NCI-H1436 (cell line): ENCODE measurements around the gene SPSB4.

Experiments
- DNase-seq: peaks from one replicate; lab custom pipeline; 2025; lab: John Stamatoyannopoulos, UW

The SPSB4 gene

GRCh38 chr3:141076036-141076773 is 25.1 kb downstream of the SPSB4 start:
- DNase-seq: no peak

DNA sequence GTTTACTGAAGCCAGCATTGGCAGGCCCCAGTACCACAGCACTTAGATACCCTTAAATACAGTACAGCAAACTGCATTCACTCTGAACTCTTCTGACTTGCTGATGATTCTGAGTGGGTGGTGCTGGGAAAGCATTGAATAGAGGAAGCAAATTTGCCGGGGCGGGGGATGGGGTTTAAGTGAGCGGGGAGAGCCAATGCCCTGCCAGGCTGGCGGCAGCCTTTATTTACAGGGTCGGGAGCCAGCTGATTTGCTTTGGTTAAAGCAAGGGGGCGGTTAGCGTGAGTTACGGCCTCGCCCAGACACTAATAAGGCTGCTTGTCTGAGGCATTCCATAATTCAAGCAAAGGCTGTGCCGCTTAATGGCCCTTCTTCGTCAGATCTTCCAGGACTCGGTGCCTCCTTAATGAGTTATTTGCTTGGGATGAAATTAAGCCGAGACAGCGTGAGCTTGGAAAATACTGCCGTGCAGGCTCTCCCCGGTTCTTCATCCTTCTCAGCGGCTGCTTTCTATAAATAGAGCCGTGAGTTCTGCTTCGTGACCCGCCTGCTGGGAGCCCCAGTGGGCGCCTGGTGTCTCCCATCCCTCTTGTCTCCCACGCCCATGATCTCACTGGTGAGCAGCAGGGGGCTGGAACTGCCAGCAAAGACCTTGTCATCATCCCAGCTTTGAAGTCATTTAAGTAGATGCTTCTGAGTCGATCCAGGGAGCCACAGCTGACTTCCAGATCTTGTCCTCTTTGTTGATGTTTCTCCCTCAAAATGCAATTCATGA is 25.8 kb downstream of the SPSB4 start:
- peak; percentile 52 for DNase-seq

GRCh38 chr3:141077631-141078030 is 26.5 kb downstream of the SPSB4 start:
- no peak for DNase-seq

DNA sequence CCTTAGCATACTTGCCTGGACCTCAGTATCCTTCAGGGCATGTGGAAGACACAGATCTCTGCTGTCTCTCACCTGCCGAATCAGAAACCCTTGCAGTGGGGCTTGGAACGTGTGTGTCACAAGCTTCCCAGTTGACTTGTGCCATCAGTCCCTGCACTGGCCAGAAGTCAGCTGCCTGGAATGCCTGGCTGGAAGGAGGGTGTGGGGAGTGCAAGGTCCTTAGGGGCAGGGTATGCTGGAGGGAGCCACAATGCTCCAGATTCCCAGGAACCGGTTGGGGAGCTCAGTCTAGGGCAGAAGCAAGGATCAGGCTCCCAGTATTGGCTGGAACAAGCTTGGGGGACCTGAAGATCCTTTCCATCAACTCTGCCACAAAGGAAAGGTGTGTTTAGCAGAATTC is 27.1 kb downstream of the SPSB4 start:
- DNase-seq: no peak

DNA sequence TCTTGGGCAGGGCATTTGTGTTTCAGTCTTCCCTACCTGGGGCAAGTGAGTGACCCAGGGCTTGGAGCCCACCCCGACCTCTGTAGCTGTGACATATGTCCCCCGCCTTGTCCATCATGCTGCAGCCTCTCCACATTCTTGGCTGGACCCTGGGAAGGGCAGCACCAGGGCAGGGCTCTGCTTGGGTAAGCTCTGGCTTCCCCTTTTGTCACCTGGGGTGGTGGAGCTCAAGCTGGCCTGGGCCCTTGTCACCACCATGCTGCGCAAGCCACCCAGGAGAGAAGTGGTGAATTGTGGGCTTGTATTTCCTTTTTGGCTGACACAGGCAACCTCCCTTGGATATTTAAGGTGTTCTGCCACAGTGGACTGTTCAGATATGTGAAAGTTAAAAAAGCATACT is 29.3 kb downstream of the SPSB4 start:
- no peak for DNase-seq

GRCh38 chr3:141081141-141081795 is 30.1 kb downstream of the SPSB4 start:
- DNase-seq: no peak

DNA sequence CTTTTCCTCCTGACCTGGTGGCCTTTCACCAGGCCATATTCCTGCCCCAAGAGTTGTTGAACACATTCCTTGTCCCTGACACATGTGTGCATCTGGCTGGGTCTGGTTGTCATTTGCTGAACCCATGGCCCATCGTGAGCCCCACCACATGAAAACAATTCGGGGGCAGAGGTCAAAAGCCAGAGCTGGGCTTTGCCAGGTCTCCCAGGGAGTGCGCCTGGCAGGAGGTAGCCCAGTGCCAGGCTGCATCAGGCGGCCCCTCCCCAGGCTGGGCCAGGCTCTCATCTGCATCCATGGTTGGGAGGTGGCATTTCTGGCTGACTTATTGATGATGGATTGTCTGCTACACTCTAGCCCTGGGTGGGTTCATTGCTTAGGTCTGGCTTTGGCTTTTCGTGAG is 30.9 kb downstream of the SPSB4 start:
- no peak for DNase-seq

- DNase-seq: no peak
Measured at GRCh38 chr3:141083226-141083625, 32.1 kb downstream of the SPSB4 start.

DNA sequence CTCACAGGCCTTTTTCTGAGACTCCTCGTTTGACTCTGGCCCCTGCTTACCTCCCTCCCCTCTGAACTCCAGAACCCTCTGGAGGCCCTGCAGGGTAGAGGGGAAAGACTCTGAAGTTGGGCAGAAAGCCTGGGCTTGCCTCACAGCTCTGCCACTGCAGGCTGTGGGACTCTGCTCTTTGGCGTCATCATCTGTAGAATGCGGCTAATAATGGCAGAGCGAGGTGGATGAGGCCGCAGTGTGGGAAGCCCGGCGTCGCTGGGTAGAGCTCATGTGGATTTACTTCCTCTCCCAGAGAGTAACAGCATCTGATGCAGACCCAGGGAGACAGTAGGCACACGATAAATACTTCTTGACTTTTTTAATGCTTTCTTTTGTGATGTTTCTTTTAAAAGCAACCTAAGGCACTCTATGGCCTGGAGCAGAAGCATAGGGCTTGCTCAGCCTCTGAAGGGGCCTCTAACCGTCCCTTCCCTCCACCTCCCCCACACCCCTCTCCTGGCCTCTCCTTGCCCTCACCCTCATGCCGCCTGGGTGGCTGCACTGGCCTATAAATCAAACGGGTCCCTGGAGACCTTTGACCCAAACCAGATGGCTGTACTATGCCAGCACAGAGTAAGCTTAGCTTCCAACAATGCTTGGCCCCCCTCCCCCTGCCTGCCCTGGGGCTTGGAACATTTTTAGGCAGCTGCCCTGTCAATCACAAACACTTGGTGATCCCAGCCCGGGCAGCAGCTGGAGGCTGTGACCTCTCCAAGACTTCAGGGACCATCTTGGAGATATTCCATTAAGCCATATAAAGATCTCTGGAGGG is 32.9 kb downstream of the SPSB4 start:
- no peak for DNase-seq

GRCh38 chr3:141085343-141086070 is 34.4 kb downstream of the SPSB4 start:
- no peak for DNase-seq

DNA sequence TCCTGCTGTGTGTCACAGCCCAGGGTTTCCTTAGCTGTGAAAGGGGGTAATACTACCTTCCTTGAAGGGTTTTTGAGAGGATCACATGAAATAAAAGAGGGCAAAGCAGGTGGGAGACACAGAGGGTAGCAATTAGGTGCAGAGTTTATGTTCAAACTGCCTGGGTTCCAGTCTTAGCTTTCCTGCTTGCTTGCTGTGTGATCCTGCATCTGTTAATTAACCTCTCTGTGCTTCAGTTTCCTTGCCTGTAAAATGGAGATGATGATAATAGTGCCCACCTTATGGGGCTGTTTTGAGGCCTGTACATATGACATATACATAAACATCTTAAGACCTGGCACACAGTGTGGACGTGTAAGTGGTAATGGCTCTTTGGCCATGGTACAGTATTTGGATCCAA is 35.0 kb downstream of the SPSB4 start:
- no peak for DNase-seq

DNA sequence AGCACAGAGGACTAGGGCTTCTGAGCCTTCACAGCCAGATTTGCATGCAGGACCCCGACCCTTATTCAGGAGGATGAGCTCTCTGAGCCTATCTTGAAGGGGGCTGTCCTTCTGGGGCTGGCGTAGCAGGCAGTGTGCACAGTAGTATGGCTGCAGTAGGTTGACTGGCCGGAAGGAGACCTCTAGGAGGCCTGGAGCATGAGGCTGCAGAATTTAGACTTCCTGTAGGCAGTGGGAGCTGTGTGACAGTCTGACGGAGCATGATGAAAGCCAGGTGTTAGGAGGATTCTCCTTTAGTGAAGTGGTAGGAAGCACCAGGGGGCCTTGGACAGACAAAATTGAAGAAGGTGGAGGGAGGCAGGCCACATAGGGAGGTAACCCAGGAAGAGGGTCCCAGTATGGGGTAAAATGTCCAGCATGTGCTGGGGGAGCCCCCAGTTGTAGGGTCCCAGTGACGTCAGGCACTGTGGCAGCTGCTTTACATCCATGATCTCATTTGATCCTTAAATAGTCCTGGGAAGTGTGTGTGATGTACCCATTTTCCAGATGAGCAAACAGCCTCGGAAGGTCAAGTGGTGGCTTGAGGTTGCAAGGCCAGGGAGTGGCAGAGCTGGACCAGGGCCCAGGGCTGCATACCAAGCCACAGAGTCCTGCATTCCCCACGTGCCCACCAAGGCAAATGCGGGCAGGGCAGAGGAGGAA is 36.1 kb downstream of the SPSB4 start:
- DNase-seq: no peak

DNA sequence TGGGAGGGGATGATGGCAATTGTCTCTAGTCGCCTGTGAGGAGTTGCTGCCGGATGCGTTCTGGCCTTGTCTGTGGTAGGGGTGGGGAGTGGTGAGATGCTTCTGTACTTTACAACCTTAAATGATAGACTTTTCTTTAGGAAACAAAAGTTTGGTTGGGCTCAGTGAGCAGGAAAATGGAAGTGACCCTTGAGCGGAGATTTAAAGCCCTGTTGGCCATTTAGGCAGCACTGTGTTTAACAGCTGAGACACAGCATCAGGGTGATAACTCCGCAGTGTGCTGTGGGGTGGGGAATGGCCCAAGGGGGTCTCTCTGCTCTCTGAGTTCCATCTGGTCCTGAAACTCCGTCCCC is 36.6 kb downstream of the SPSB4 start:
- no peak for DNase-seq

DNA sequence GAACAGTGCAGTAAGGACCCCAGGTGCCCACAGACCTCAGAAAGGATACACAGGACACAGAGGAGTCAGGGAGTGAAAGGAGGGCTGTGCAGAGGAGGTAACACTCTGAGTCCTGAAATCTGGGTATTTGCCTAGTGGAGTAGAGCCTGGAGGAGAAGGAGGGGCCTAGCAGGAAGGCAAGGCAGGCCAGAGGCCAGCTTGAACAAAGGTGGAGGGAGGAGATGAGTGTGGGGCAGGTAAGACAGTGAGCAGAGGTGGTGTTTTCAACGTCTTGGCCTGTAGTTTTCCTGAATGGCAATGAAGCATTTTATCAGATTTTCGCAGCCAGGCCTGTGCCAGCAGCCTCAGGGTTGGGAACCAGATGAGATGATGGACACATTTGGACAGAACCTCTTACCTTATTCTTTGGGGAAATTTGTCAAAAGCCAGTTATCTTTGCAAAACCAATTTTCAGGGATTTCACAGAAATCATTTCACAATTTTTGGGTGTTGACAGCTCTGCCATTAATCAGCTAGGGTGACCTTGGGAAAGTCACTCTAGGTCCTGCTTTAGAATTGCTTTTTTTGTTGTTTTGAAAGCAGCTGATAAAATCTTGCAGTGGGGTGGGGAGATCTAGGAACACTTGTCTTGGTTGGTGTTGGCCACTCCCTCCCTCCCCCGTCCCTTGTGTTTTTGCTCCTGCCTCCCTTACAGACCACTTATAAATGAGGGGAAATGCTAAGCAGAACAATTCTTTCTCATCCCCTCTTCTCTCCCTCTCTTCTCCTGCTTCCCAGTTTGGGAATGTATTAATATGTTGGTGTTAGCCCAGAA is 38.4 kb downstream of the SPSB4 start:
- no peak for DNase-seq

DNA sequence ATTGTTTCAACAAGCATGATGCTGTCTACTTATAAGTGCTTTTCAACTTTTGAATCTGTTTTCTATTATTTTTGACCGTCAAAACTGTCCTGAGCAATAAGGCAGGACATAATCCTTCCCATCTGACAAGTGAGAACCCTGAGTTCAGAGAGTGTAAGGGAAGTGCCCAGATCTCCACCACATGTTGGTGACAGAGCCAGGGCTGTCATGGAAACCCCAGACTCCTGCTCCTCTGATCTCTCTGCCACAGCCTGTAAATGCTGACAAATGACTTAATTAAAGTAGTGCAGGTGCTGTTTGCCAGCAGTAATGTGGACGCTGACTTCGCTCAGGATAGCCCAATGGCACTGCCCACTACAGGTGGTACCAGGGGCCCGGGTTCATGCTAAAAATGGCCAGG is 40.3 kb downstream of the SPSB4 start:
- no peak for DNase-seq

DNA sequence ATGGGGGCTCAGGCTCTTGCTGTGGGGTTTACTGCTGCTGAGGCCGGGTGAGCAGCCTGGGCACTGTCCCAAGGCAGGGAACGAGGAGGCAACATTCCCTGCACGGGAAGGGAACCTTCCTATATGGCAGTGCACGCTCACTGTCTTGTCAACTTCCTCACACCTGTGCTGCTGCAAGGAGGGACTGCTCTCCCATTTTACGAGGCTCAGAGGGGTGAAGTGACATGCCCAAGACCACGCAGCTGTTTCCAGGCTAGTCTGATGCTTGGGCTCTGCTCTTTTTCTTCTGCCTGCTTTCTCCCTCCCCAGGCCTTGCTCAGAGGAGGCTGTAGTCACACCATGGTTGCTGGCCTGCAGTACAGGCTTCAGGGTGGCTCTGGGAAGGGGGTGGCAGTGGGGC is 41.5 kb downstream of the SPSB4 start:
- DNase-seq: no peak

DNA sequence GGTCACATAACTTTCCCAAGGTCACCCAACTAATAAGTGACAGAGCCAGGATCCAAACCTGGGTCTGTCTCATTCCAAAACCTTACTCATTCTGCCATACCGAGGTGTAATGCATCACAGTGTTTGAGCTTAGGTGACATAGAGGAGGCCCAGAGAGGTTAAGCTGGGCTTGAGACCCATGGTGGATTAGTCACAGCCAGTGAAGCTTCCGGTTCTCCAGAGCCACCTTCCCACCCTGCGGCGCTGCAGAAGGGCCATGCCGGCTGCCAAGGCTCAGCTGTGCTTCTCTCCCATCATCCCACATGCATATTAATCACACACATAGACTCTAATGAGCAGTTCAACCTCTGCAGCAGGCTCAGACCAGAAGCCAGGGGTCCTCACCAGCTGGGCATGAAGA is 42.2 kb downstream of the SPSB4 start:
- DNase-seq: no peak

DNA sequence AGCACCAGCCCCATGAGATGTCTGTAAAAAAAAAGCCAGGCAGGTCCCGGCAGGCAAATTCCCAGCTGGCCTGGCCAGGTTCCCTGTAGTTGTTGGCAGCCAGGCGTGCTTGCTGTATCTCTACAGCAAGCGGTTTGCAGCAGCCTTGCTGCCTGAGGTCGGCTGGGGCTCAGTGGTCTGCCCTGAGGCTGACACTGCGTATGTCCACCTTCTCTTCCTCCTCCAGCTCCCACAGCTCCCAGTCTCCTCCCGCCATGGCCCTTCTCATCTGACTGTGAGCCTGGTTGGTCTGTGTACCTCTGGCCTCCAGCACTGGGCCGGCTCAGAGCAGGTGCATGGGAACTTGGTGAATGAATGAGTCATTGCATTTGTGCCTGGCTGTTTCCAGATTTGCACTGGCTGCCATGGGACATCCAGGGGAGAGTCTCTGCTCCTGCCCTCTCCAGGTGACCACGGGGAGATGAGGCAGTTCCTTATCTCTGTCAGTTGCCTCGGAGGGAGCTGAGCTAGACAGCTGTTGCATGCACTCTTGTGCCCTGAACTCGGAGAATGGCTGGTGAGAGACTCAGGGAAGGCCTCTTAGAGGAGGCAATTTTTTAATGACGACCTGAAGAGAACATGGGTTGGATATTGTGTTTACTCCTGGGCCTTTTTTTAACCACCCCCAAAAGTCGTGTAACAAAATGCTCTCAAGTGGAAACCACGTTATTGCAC is 43.0 kb downstream of the SPSB4 start:
- no peak for DNase-seq

DNA sequence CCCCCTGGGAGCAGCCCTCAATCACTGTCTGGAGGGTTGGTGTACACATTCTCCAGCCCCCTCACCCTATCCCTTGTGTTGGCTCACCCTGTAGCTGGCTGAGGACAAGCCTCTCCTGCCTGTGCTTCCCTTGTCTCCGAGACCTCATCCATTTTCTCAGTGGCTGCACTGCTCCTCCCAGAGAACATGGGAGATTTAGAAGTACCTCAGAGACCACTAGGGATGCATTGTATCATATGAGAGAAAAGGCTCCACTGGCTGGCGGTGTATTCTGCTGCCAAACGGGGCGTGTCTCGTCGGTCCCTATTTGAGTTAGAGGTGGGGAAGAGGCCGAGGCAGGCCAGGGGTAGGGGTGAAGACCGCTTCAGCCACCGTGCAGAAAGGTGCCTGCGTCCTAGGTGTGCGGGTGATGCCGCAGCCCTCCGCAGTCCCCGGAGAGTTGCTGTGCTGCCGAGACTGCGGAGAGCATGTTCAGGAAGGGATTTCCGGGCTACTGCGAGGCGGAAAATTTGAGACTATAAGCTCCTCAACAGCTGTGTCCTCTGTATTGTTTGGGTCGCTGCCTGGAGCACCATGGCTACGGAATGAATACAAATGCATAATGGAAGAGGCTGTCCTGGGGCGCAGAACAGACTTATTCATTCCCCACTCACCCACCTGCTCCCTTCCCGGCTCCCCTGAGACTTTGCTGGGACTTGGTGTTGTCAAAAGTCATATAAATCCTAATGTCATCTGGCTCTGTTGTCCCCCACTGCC is 43.8 kb downstream of the SPSB4 start:
- peak; percentile 84 for DNase-seq
